Cardiac septum (tissue), 1 donor: ENCODE measurements around the gene ERMAP. TPM values are rescaled to one million over a fixed set of nuclear protein-coding genes. Genes with fewer than 3 reads are reported as not detected.
A peak's percentile ranks its signal among the peaks of the same experiment; 100 is the strongest.
"Not testable (repeated sequence)": the region's sequence is repeated elsewhere in the genome, so short reads cannot be mapped to it uniquely, and the experiment has no call there.

ENCODE experiments used
- DNase-seq: peaks from one replicate; pipeline ENCODE4 v3.0.0-alpha.2; 2020; ENCODE audit warnings: low spot score
- intact Hi-C: fragments of 100-400 bp; cut with DNase I; formaldehyde crosslinking; loops from one replicate; pipeline ENCODE4 v1.14.0; 2022
- total RNA-seq: library from RNA; stranded (reverse); fragmentation: NEBNext Ultra II Directional; extraction: Animal tissue kit (Norgen Biotek cat#: 25700); gene quantifications from one replicate; pipeline ENCODE4 v1.2.1, GENCODE V29; 2021
- donor health status: DM: no; HTN: no; CAD: no.

ERMAP gene
- total RNA-seq, 1 donor from 2014 or later: 8.5 TPM

DNA sequence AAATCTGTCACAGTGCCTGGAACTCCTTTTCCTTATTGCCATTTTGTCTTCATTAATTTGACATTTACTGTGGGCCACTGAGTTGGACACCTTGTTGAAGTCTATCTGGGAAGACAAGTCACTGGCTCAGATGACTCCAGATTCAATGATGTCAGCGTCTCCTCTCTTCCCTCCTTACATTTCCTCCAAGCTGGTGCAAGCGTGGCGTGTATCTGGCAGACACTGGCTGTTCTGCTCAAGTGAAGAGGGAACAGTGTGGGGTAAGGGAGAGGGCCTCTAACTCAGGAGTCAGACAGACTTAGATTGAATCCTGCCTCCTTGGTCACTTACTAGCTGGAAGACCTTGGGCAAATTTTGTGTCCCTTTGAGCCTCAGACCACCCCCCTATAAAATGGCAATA lies 20.8 kb downstream of the ERMAP start:
- no peak for DNase-seq

DNA sequence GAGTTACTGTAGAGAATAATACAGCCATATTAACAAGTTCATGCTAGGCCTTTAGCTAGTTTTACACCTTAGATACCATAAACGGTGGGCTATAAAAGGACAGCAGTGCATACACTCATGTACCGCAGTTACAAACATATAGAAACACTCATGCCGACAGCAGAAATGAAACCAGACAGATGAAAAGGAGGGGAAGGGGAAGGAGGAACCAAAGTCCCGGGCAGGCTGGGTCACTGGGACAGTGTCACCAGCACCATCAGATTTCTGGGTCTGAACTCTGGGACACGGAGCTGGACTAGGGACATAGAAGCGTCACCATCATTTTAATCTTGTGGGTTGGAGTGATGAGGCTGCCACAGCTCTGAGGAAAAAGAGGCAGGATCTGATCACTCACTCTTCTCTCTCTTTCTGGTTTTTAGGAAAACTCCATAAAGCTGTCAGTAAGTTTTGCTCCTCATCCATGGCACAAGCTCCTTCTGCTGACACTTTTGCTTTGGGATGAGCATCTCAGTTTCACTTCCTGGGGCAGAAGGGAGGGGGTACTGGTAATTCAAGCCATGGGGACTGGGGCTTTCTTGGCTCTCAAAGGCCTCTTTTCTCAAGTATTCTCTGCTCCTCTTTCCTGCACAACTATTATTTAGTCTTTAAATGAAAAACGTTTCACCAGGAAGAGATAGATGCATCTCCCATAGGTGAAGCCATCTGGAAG lies 21.7 kb downstream of the ERMAP start:
- no peak for DNase-seq
- intact Hi-C loops: no loop called here

More for the DNA sequence above, 20.8 kb downstream of the ERMAP start:
- intact Hi-C loops: no loop called here

DNA sequence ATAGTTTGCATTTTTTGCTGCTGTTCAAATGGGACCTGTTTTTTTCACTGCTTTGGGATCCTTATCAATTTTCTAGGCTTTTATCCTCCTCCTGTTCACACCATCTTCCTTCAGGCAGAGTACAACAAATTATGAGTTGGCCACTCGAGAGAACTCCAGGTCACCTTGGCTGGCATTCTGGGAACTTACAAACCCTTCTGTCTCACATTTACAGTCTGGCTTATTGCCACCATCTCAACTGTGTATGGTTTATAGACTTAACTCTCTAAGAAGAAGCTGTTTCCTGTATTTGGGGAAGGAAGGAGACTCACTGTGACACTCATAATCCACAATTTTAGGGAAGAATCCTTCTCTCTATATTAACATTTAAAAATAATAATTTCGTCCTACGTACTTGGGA lies 24.1 kb downstream of the ERMAP start:
- no peak for DNase-seq
- intact Hi-C loops: no loop called here

DNA sequence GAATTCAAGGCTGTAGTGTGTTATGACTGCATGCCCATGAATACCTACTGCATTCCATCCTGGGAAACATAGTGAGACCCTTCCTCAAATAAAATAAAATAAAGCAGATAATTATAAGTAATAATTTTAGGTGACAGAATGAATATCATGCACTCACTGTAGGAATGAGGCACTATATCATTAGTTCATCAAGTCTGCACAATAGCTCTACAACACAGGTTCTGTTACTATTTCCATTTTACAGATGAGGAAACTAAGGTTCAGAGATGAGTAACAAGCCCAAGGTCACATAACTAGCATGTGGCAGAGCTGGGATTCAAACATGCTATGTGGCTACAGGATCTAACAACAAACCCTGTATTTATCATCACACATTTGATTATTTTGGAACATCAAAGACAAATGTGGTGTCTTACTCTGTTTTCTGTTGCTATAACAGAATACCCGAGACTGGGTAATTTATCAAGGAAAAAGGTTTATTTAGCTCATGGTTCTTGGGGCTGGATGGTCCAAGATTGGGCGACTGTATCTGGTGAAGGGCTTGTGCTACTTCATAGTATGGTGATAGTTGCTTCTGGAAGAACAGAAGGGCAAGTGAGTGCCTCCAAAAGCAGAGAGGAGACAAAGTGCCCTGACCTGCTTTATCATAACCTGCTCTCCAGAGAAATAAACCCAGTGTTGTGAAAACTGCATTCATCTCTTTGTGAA lies 24.7 kb downstream of the ERMAP start:
- DNase-seq: no peak
- intact Hi-C loops: no loop called here

DNA sequence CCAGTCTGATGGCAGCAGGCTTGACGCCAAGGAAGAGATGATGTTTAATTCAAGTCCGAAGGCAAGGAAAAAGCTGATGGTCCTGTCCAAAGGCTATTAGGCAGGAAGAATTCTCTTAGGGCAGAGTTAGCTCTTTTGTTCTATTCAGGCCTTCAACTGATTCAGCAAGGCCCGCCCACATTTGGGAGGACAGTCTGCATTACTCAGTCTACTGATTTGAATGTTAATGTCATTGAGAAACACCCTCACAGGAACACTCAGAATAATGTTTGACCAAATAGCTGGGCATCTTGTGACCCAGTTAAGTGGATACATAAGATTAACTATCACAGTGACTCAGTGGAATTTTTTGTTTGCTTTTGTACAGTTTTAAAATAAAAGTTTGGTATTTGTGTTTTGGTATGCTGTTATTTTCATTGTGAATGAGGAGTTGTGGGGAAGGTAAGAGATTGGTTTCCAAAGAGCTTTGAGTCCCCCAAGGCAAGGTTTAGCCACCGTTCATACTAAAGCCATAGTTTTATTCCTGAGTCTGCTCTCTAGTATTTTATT lies 27.7 kb downstream of the ERMAP start:
- intact Hi-C loops: no loop called here
- no peak for DNase-seq

DNA sequence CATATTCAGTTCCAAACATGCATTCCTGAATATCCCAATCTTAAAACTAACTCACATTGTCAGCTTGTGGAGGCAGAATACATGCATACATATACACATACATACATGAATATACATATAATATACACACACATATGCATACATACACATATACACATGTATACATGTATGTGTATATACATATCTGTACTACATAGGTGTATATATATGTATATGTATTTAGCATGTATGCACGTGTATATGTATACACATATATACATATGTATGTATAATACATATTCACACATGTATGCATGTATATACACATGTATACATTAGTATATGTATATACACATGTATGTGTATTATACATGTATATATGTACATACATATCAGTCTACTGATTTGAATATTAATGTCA lies 28.3 kb downstream of the ERMAP start:
- no peak for DNase-seq
- intact Hi-C loops: no loop called here

DNA sequence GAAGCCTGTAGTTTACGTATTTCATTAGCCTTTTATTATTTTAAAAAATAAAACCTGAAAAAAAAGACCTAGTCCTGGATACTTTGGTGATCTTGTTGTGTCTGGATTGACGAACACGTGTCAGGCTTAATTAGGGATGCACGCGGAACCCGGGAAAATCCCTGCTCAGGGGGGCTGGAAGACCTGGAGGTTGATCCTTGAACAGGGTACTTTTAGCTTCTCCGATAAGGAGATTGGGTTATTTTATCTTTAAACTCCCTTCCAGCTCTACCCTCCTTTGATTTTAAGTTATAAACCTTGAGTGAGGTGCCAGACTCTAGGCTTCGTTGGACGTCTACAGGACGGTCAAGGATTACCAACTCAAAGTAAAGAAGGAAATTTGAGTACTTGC lies 28.9 kb downstream of the ERMAP start:
- DNase-seq: no peak
- intact Hi-C loops: loop anchor here (2.0 kb wide), 2 partner anchors 29 to 79 kb away; partner anchors contain the start of genes C1orf50, ERMAP, P3H1 and SVBP

DNA sequence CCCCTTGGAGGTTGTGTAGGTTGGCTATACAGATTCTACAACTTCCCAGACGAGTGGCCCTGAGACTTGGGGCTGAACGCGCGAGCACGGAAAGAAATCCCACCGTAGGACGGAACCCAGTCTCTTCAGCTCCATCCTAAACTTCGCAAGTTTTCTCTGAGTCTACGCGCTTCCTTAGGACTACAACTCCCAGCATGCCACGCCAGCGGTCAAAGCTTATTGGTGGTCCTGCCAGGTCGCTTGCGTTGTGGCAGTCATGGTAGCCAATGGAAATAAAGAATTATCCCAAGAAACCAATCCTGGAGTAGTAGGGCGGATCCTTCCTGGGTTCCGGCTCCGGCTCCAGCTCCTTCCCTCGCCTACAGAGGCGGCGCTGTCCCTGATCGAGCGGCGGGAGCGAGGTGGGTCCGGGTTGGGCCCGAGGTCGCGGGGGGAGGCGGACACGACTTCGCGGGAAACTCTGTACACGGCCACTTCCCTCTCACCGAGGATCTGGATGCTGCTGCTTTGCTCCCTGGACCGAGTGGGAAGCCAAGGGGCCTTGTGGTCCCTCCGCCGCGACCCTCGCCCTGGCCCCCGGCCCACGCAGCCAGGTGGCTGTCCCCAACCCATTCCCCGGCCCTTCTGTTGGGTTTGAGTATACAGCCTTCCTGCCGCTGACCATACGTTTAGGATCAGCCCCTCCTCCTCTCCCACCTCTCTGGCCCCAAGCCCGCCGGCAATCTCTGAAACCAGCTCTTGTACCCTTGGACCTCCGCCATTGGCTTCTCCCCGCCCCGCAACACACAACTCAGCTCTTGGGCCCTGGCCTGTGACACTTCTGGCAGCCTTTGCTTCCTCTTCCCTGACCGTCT lies 29.6 kb downstream of the ERMAP start, which contains the start of gene ZNF691:
Gene ZNF691, plus strand, starts transcription at position 357 of the 854 bp plus-strand sequence. CDS start 3,046 bp downstream, outside the sequence.
- intact Hi-C loops: loop anchor here (2.0 kb wide), 2 partner anchors 30 to 80 kb away; partner anchors contain the start of genes C1orf50, ERMAP, P3H1 and SVBP
- DNase-seq: peak; percentile 95

DNA sequence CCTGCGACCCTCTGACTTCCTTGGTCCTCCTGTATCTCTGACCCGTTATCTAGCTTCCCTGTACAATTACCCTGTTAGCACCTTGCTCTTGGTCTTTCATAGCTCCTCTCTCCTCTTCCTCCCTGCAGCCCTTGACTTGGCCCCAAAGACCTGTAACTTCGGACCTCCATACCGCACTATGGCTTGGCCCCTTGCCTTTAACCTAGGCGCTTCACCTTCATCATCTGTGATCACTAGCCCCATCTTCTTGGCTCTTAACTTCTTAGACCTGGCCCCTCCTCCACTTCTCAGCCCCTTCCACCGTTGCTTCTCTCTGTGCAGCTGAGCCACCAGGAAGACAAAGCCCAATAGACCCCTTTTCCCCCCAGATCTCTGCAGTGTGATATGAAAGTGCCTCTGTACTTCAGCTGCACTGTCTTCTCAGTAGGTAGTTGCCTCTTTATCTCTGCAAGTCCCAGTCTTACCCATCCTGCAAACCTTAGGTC lies 30.2 kb downstream of the ERMAP start:
- intact Hi-C loops: loop anchor here (2.0 kb wide), 2 partner anchors 30 to 80 kb away; partner anchors contain the start of genes C1orf50, ERMAP, P3H1 and SVBP
- no peak for DNase-seq

DNA sequence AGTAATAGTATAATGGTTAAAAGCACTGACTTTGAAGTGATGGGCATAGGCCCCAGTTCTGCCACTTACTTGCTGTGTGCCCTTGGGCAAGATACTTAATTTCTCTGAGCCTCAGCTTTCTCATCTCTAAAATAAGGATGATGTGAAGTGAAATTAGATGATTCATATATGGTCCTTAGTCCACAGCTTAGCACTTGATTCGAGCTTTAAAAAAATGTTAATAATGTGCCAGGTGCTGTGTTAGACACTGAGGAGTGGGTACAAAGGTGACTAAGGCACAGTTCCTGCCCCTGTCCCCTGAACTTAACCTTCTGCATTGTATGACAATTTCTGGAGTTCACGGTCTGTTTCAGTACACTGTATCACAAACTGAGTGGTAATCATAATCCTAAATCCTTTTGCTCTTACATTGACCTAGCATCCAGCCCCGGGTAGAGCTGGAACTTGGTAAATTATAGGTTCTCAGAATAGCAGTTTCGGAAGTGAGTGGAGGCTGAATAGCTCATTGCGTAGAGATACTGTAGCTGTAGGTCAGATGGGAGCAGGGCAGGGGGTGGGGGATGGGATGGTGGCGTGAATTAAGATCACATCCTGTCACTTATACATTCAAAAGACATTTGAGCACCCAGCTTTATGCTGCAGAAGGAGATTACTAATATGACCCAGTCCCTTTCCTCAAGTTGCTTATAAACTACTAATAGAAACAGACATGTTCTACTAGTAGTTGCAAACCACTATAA lies 31.0 kb downstream of the ERMAP start:
- intact Hi-C loops: loop anchor here (2.0 kb wide), 2 partner anchors 31 to 81 kb away; partner anchors contain the start of genes C1orf50, ERMAP, P3H1 and SVBP
- DNase-seq: no peak

DNA sequence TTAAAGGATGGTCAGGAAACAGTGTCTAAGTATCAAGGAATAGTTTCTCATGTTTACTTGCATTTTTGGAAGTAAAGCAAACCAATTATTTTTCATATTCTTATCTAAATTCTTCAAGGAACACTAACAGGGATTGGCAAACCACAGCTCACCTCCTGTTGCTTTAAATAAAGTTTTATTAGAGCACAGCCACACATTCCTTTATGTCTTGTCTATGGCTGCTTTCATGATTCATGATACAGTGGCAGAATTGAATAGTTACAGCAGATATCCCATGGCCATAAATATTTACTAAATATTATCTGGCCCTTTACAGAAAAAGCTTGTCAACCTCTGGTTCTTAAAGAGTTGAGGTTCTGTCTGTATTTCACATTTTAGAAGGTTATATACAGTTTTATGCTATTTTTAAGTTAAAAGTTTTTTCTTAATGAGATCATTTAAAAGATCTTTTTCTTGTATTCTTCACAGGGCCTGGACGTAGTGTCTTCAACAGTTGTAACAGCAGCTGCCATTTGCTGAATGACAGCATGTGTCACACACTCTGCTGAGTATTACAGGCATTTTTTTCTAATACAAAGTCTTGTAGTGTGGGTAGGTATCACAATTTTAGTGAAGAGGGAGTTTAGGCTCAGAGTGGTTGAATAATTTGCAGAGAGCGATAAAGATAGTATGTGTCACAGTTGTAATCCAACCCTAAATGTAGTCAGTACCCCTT lies 32.1 kb downstream of the ERMAP start:
- DNase-seq: no peak
- intact Hi-C loops: no loop called here

DNA sequence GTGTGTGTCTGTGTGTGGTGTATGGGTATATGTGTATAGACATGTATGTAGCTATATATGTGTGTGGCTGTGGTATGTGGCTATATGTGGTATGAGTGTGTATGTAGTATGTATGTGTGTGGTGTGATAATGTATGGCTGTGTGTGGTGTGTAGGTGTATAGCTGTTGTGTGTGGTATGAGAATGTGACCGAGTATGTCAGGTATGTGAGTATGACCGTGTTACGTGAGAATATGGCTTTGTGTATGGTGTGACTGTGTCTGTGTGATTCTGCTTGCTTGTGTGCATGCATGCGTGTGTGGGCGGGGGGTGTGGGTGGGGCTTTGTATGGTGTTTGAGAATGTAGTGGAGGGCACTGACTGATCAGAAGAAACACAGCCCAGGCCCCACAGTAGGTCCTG lies 33.0 kb downstream of the ERMAP start:
- intact Hi-C loops: no loop called here
- DNase-seq: no peak

DNA sequence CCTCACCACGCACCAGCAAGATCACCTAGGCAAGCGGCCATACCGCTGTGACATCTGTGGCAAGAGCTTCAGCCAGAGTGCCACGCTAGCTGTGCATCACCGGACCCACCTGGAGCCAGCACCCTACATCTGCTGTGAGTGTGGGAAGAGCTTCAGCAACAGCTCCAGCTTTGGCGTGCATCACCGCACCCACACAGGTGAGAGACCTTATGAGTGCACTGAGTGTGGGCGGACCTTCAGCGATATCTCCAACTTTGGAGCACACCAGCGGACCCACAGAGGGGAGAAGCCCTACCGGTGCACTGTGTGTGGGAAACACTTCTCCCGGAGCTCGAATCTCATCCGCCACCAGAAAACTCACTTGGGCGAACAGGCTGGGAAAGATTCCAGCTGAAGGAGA lies 34.5 kb downstream of the ERMAP start:
- intact Hi-C loops: no loop called here
- DNase-seq: no peak

DNA sequence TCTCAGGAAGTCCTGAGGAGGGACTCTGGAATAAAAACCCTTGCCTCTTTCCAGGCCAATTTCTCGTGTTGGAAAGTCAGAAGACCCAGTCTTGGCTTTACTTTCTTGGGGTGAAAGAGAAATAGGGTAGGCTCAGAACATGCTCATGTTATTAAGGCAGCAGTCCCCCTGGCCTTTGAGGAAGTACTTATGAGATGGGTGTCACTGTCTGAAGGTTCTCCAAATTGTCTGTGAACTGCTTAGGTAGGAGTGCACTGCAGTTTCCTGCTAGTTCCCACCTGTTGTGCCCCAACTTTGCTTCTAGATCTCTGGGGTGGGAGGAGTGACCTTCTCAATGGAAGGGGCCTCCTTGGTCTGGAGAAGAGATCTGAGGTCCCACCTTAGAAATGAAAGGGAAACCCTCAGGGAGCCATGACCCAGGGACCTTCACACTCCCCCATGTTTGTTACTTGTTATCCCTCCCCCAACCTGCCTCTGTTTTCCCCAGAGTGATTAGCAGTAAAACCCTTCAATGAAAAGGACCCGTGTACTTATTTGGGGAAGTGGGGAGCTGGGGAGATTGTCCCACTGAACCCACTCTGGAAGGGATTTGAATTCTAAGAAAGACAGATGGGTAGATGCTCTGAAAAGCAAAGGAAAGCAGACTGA lies 35.2 kb downstream of the ERMAP start:
- intact Hi-C loops: no loop called here
- DNase-seq: no peak

DNA sequence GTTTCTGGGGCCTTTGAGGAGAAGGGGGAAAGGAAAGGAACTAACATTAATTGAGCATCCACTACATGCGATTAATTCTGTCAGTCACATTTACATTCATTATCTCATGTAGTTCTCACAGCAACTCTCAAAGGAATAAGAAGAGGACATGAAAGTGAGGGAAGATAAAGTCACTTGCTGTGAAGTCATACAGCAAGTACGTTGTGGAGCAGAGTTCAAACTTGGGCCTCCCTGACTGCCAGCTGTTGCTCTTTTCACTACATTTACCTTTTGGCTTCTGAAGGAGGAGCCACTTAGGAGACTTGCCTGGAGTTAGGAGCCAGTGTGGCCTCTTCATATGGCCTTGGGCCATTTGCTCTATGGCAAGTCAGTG lies 35.7 kb downstream of the ERMAP start:
- DNase-seq: no peak
- intact Hi-C loops: no loop called here

DNA sequence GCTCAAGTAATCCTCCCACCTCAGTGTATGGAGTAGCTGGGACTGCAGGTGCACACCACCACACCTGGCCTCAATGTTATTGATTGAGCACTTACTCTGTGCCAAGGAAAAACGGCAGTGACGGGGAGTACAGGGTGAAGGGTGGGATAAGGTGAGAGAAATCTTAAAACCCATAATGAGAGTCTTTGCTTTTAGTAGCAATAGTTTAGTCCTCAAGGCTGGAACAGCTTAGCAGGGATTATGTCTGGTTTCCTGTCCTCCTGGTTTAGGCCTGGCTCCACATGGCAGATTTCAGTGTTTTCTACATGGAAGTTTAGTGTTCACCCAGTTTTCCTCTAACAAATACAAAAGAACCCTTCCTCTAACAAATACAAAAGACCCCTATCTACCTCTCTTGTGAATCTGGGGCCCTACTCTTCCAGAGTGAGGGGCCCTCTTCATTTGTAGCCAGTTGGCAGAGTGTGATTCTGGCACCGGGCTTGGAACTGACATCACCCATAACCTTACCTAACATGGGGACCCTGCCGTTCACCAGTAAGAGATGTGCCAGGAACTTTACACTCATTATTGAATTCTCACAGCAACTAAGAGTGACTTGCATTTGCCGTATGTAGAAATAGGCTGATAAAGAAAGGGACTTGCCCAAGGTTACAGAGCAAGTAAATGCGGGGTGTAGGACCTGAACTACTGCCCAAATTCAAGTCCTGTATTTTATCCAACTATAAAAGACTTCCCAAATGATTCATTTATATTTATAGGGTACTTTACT lies 36.4 kb downstream of the ERMAP start:
- intact Hi-C loops: no loop called here
- no peak for DNase-seq

DNA sequence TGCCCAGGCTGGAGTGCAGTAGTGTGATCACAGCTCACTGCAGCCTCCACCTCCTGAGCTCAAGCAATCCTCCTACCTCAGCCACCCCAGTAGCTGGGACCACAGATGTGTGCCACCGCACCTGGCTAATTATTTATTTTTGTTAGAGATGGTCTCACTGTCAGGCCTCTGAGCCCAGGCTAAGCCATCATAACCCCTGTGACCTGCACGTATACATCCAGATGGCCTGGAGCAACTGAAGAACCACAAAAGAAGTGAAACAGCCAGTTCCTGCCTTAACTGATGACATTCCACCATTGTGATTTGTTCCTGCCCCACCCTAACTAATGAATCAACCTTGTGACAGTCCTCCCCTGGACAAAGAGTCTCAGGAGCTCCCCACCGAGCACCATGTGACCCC lies 39.6 kb downstream of the ERMAP start:
- intact Hi-C loops, DNase-seq: not testable (repeated sequence)
